ENCODE results near the gene SERPINA6. TPM values are rescaled to one million over a fixed set of nuclear protein-coding genes. Genes with fewer than 3 reads are reported as not detected.
A peak's percentile ranks its signal among the peaks of the same experiment; 100 is the strongest.

The SERPINA6 gene
- total RNA-seq, 1 donor from 2014 or later, result not detected

GRCh38 chr14:94329857-94330256 is 6.7 kb upstream of the SERPINA6 start:
- intact Hi-C loops (cut with DNase I), result no loop called here
- H3K4me1 ChIP-seq, result no peaks in the 10 kb centered on the region
- DNase-seq (no peak), ATAC-seq (no peak)
- H3K27me3 ChIP-seq, result no peaks in the 10 kb centered on the region
- H3K9me3 ChIP-seq, result no peaks in the 10 kb centered on the region
- no peak overlapping the region for H3K27ac ChIP-seq
- H3K4me3 ChIP-seq, result no peak overlapping the region
- TF ChIP-seq CTCF (IDR thresholded peaks at IDR 0.05), result no peak
- H3K36me3 ChIP-seq, result no peaks in the 10 kb centered on the region

DNA sequence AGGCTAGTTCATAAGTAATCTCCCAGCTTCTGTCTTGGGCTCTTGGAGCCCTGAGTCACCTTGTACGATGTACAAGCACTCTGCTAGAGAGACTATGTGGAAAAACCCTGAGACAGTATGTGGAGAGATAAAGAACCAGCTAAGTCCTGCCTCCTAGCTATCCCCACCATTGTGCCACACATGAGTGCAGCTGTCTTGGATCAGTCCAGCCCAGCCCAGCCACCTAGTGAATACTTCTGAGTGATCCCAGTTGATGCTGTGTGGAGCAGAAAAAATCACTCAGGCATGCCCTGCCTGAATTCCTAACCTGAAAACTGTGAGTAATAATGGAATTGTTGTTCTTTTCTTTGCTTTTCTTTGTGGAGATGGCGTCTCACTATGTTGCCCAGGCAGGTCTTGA is 5.1 kb upstream of the SERPINA6 start:
- no peak overlapping the region for H3K27ac ChIP-seq
- ATAC-seq (no peak), DNase-seq (no peak)
- H3K36me3 ChIP-seq, result no peaks in the 10 kb centered on the region
- H3K27me3 ChIP-seq, result no peaks in the 10 kb centered on the region
- no peaks in the 10 kb centered on the region for H3K9me3 ChIP-seq
- intact Hi-C loops (cut with DNase I), result no loop called here
- H3K4me1 ChIP-seq, result no peaks in the 10 kb centered on the region
- no peak for TF ChIP-seq CTCF (IDR thresholded peaks at IDR 0.05)
- no peak overlapping the region for H3K4me3 ChIP-seq

GRCh38 chr14:94321421-94322271 is 1.5 kb downstream of the SERPINA6 start:
- intact Hi-C loops (cut with DNase I), result no loop called here
- Histone ChIP-seq H3K9me3 (no peaks in the 10 kb centered on the region), H3K4me3 (no peak overlapping the region), H3K27ac (no peak overlapping the region), H3K4me1 (no peaks in the 10 kb centered on the region), H3K27me3 (no peaks in the 10 kb centered on the region), H3K36me3 (no peaks in the 10 kb centered on the region)
- DNase-seq (no peak), ATAC-seq (no peak)
- TF ChIP-seq CTCF (IDR thresholded peaks at IDR 0.05), result no peak

DNA sequence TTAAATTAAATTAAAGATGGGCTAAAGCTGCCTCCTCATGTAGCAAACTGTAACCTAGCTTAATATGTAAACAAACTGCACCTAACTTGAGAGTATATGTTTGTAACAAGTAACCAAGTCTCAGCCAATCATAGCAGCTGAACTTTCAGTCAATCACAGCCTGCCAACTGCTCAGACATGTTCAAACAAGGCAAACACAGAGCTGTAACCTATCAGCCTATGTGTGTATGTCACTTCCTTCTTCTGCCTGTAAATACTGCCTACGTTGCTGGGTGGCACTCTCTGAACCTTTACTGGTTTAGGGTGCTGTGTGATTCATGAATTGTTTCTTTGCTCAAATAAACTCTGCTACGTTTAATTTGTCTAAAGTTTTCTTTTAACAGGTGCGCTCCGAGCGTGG is 2.9 kb downstream of the SERPINA6 start:
- H3K27ac ChIP-seq, result no peak overlapping the region
- intact Hi-C loops (cut with DNase I), result no loop called here
- H3K27me3 ChIP-seq, result no peaks in the 10 kb centered on the region
- no peak overlapping the region for H3K4me3 ChIP-seq
- no peak for TF ChIP-seq CTCF (IDR thresholded peaks at IDR 0.05)
- DNase-seq, result no peak
- H3K9me3 ChIP-seq, result no peaks in the 10 kb centered on the region
- no peaks in the 10 kb centered on the region for H3K4me1 ChIP-seq
- H3K36me3 ChIP-seq, result no peaks in the 10 kb centered on the region
- peak; percentile 36 for ATAC-seq

DNA sequence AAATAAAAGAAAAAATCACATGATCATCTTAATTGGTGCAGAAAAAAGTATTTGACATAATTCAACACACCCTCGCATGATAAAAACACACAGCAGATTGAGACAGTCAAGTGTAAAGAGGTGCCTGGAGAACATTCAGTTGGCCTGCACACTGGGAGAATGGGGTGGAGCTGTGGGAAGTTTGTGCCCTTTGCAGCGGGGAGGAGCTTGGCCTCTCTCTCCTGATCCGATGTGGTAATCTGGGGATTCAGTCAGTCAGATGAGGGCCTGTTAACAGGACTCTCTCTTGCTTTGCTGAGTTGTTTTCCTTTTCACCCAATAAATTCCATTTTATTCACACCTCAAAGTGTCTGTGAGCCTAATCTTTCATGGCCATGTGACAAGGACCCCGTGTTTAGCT is 5.9 kb downstream of the SERPINA6 start:
- Histone ChIP-seq H3K9me3 (no peaks in the 10 kb centered on the region), H3K36me3 (no peaks in the 10 kb centered on the region), H3K27ac (no peak overlapping the region), H3K4me3 (no peak overlapping the region), H3K4me1 (no peaks in the 10 kb centered on the region), H3K27me3 (no peaks in the 10 kb centered on the region)
- no peak for DNase-seq
- intact Hi-C loops (cut with DNase I), result no loop called here
- ATAC-seq, result peak; percentile 62
- no peak for TF ChIP-seq CTCF (IDR thresholded peaks at IDR 0.05)

Measured in upper lobe of right lung (tissue), 1 donor.